Measurements from ENCODE around the gene EGR4. TPM values are rescaled to one million over a fixed set of nuclear protein-coding genes. Genes with fewer than 3 reads are reported as not detected.

The EGR4 gene
- polyA plus RNA-seq, 2 of the 4 experiments (the other 2 are of a cell fraction) = 0.03 TPM; not detected in 1

DNA sequence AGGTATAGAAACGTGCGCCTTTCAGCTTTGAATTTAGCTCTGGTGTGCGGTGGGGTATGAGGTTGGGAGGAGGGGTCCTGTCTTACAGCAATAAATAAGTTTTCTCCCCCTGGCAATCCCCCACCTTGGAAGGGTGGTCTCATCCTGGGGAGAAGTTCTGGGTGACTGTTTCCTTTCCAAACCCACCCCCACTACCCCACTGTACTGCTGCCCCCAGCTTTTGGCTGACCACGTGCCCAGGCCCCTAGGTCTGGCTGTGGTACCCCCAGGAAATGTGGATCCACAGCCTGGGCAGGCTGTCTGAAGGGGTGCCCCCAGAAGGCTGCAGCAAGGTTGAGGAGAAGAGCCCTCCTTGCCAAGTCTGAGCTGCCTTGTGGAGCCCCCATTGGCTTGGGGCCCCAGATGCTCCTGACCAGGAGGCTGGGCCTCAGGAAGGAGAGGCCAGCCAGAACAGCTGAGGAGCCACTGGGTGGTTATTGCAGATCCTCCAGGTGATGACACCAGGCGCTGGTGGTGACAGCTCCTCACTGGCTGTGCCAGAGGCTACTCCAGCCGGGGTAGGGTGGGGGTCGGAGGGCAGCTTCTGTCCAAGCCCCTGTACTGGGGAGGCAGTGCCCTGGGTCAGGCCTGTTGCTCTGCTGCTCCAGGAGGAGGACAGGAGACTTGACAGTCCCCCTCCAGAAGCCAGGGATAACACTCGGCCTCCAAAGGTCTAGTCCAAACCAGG lies 35.0 kb downstream of the EGR4 start (continued):
- TF ChIP-seq, protein P1, sequence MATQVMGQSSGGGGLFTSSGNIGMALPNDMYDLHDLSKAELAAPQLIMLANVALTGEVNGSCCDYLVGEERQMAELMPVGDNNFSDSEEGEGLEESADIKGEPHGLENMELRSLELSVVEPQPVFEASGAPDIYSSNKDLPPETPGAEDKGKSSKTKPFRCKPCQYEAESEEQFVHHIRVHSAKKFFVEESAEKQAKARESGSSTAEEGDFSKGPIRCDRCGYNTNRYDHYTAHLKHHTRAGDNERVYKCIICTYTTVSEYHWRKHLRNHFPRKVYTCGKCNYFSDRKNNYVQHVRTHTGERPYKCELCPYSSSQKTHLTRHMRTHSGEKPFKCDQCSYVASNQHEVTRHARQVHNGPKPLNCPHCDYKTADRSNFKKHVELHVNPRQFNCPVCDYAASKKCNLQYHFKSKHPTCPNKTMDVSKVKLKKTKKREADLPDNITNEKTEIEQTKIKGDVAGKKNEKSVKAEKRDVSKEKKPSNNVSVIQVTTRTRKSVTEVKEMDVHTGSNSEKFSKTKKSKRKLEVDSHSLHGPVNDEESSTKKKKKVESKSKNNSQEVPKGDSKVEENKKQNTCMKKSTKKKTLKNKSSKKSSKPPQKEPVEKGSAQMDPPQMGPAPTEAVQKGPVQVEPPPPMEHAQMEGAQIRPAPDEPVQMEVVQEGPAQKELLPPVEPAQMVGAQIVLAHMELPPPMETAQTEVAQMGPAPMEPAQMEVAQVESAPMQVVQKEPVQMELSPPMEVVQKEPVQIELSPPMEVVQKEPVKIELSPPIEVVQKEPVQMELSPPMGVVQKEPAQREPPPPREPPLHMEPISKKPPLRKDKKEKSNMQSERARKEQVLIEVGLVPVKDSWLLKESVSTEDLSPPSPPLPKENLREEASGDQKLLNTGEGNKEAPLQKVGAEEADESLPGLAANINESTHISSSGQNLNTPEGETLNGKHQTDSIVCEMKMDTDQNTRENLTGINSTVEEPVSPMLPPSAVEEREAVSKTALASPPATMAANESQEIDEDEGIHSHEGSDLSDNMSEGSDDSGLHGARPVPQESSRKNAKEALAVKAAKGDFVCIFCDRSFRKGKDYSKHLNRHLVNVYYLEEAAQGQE (IDR thresholded peaks at IDR 0.05) = no peak
- no peak for TF ChIP-seq CHD4 (IDR thresholded peaks at IDR 0.05; ENCODE audit: borderline replicate concordance)

DNA sequence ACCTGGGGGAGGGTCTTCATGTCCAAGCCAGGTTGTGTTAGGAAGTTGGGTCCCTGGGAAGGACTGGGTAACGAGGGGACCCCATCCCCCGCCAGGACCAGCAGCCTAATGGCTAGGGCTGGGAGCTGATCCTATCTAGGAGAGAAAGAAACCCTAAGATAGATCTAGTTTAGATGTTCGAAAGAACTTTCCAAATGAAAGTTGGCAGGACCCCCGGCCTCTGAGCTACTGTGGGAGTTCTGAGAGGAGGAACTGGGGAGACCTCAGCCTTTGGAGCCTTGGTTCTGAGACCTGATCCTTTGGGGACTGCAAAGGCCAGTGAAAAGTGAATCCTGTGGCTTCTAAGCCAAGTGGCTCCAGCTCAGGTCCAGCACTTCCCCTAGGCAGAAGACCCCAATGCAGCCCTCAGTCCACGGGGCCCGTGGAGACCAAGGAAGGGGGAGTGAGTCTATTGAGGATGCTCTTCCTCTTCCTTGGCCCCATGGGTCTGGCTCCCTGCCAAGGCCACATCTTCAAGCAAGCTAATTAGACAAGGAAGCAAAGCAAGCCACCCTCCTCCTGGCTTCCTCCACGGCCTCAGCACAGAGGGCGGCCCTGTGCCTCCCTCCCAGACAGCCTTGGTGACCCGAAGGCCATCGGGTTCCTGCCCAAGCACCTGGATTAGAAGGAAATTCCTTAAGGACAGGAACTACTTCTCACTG lies 35.8 kb downstream of the EGR4 start:
- DNase-seq (ENCODE audit: low read depth in 1 of 2, low spot score in 1 of 2) (no peak), FAIRE-seq (no peak), ATAC-seq (no peak)
- ChIA-PET POLR2A (interaction anchor here (1.4 to 2.1 kb wide), 2 partner anchors 13 to 24 kb away, joined by 5 to 8 read pairs; partner anchors contain the start of genes CCT7 and PRADC1), CTCF (interaction anchor here (0.8 to 4.8 kb wide), 11 partner anchors 9 to 172 kb away, joined by 3 to 50 read pairs (median 6); partner anchors contain the start of genes EGR4 and PRADC1)
- Histone ChIP-seq H3K9me3 (no peaks in the 10 kb centered on the region), H3K4me3 (no peak overlapping the region), H3K4me2 (no peak overlapping the region), H3K4me1 (no peaks in the 10 kb centered on the region), H3K27ac (no peak overlapping the region)
- no peak for TF ChIP-seq CBX8 (IDR thresholded peaks at IDR 0.05)
- no peak for TF ChIP-seq HOXB13 (CRISPR knock-in tag; IDR thresholded peaks at IDR 0.05; ENCODE audit: low read depth)
- no peak for TF ChIP-seq RFX5 (IDR thresholded peaks at IDR 0.05)
- no peak for TF ChIP-seq RCOR1 (IDR thresholded peaks at IDR 0.05; ENCODE audit: low read depth, low read length)
- TF ChIP-seq ZSCAN20 (CRISPR knock-in tag; IDR thresholded peaks at IDR 0.05) = no peak
- TF ChIP-seq, protein P2, sequence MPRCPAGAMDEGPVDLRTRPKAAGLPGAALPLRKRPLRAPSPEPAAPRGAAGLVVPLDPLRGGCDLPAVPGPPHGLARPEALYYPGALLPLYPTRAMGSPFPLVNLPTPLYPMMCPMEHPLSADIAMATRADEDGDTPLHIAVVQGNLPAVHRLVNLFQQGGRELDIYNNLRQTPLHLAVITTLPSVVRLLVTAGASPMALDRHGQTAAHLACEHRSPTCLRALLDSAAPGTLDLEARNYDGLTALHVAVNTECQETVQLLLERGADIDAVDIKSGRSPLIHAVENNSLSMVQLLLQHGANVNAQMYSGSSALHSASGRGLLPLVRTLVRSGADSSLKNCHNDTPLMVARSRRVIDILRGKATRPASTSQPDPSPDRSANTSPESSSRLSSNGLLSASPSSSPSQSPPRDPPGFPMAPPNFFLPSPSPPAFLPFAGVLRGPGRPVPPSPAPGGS (IDR thresholded peaks at IDR 0.05) = no peak
- no peak for TF ChIP-seq NFE2L2 (conservative IDR thresholded peaks at IDR 0.05; ENCODE audit: low read length)
- no peak for TF ChIP-seq HOXA7 (CRISPR knock-in tag; IDR thresholded peaks at IDR 0.05)
- 80% methylated on average over 10 of the region's 10 CpGs for WGBS (ENCODE audit: missing lambda C conversion rate)

DNA sequence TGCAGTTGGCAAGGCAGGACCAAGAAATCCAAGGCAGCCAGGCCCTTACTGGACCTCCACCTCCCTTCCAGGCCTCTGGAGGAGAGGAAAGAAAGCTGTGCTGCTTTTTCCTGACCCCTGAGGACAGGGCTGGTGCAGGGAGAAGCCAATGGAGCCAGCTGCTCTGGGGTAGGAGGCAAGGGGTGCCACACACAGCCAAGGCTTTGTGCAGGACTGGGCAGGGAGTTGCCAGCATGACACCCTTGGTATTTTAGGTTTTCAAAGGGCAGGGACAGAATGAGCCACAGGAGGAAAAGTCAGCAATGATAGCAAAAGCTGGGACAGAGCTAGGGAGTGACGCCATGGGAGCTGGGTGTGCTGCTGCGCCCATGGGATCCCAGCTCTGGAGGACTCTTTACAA lies 36.3 kb downstream of the EGR4 start:
- H3K9me3 ChIP-seq = no peaks in the 10 kb centered on the region
- no peak overlapping the region for H3K4me3 ChIP-seq
- POLR2A ChIA-PET = interaction anchor here (1.4 to 2.1 kb wide), 2 partner anchors 12 to 24 kb away, joined by 5 to 8 read pairs; partner anchors contain the start of genes CCT7 and PRADC1
- TF ChIP-seq MAFK (IDR thresholded peaks at IDR 0.05; ENCODE audit: partially characterized antibody) (no peak), BHLHE40 (IDR thresholded peaks at IDR 0.05; ENCODE audit: low read depth, low read length) (no peak), ZNF302 (CRISPR knock-in tag; IDR thresholded peaks at IDR 0.05) (no peak), TP53 (CRISPR knock-in tag; IDR thresholded peaks at IDR 0.05) (no peak), ZSCAN20 (CRISPR knock-in tag; IDR thresholded peaks at IDR 0.05) (no peak), HOXA7 (CRISPR knock-in tag; IDR thresholded peaks at IDR 0.05) (no peak), RFX5 (IDR thresholded peaks at IDR 0.05) (no peak), SREBF2 (IDR thresholded peaks at IDR 0.05) (no peak), CHD4 (IDR thresholded peaks at IDR 0.05; ENCODE audit: borderline replicate concordance) (no peak), HEYL (CRISPR knock-in tag; IDR thresholded peaks at IDR 0.05) (no peak), ESRRA (IDR thresholded peaks at IDR 0.05; ENCODE audit: borderline replicate concordance, low read length) (no peak), JUNB (IDR thresholded peaks at IDR 0.05) (no peak), MAZ (IDR thresholded peaks at IDR 0.05; ENCODE audit: borderline replicate concordance, low read depth, low read length) (no peak)
- TF ChIP-seq, protein P3, sequence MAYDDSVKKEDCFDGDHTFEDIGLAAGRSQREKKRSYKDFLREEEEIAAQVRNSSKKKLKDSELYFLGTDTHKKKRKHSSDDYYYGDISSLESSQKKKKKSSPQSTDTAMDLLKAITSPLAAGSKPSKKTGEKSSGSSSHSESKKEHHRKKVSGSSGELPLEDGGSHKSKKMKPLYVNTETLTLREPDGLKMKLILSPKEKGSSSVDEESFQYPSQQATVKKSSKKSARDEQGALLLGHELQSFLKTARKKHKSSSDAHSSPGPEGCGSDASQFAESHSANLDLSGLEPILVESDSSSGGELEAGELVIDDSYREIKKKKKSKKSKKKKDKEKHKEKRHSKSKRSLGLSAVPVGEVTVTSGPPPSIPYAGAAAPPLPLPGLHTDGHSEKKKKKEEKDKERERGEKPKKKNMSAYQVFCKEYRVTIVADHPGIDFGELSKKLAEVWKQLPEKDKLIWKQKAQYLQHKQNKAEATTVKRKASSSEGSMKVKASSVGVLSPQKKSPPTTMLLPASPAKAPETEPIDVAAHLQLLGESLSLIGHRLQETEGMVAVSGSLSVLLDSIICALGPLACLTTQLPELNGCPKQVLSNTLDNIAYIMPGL (CRISPR knock-in tag; IDR thresholded peaks at IDR 0.05; ENCODE audit: borderline replicate concordance) = no peak
- 94% methylated on average over 2 of the region's 2 CpGs for WGBS (ENCODE audit: missing lambda C conversion rate)
- H3K27ac ChIP-seq = no peak overlapping the region
- FAIRE-seq (no peak), ATAC-seq (peak; percentile 0 to 5; a peak in 3 of 6 replicates), DNase-seq (ENCODE audit: low read depth in 1 of 2, low spot score in 1 of 2) (no peak)
- CTCF ChIA-PET = interaction anchor here (1.1 to 4.8 kb wide), 11 partner anchors 8 to 171 kb away, joined by 3 to 50 read pairs (median 6); partner anchors contain the start of gene EGR4
- H3K4me2 ChIP-seq = no peak overlapping the region
- no peaks in the 10 kb centered on the region for H3K4me1 ChIP-seq
